Measurements from ENCODE around the gene DIS3L2.

- TF ChIP-seq, protein P1, sequence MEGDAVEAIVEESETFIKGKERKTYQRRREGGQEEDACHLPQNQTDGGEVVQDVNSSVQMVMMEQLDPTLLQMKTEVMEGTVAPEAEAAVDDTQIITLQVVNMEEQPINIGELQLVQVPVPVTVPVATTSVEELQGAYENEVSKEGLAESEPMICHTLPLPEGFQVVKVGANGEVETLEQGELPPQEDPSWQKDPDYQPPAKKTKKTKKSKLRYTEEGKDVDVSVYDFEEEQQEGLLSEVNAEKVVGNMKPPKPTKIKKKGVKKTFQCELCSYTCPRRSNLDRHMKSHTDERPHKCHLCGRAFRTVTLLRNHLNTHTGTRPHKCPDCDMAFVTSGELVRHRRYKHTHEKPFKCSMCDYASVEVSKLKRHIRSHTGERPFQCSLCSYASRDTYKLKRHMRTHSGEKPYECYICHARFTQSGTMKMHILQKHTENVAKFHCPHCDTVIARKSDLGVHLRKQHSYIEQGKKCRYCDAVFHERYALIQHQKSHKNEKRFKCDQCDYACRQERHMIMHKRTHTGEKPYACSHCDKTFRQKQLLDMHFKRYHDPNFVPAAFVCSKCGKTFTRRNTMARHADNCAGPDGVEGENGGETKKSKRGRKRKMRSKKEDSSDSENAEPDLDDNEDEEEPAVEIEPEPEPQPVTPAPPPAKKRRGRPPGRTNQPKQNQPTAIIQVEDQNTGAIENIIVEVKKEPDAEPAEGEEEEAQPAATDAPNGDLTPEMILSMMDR (IDR thresholded peaks at IDR 0.05): no peak
- TF ChIP-seq, protein P2, sequence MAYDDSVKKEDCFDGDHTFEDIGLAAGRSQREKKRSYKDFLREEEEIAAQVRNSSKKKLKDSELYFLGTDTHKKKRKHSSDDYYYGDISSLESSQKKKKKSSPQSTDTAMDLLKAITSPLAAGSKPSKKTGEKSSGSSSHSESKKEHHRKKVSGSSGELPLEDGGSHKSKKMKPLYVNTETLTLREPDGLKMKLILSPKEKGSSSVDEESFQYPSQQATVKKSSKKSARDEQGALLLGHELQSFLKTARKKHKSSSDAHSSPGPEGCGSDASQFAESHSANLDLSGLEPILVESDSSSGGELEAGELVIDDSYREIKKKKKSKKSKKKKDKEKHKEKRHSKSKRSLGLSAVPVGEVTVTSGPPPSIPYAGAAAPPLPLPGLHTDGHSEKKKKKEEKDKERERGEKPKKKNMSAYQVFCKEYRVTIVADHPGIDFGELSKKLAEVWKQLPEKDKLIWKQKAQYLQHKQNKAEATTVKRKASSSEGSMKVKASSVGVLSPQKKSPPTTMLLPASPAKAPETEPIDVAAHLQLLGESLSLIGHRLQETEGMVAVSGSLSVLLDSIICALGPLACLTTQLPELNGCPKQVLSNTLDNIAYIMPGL (CRISPR knock-in tag; IDR thresholded peaks at IDR 0.05): no peak
- no peak for TF ChIP-seq FOXP1 (CRISPR knock-in tag; IDR thresholded peaks at IDR 0.05; ENCODE audit: borderline replicate concordance)
- TF ChIP-seq ETV6 (CRISPR knock-in tag; IDR thresholded peaks at IDR 0.05): no peak
- no peak for TF ChIP-seq TEAD1 (CRISPR knock-in tag; IDR thresholded peaks at IDR 0.05)
- no peak for TF ChIP-seq CREB1 (CRISPR knock-in tag; IDR thresholded peaks at IDR 0.05)
- TF ChIP-seq RORB (CRISPR knock-in tag; IDR thresholded peaks at IDR 0.05): no peak
- TF ChIP-seq, protein P3, sequence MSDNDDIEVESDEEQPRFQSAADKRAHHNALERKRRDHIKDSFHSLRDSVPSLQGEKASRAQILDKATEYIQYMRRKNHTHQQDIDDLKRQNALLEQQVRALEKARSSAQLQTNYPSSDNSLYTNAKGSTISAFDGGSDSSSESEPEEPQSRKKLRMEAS (CRISPR knock-in tag; IDR thresholded peaks at IDR 0.05): no peak
Observed at GRCh38 chr2:232347369-232347768, 385.9 kb downstream of the DIS3L2 start.

All from WTC11 (cell line).